Measurements from ENCODE around the gene SORCS2. TPM values are rescaled to one million over a fixed set of nuclear protein-coding genes. Genes with fewer than 3 reads are reported as not detected.
"Not testable (repeated sequence)": the region's sequence is repeated elsewhere in the genome, so short reads cannot be mapped to it uniquely, and the experiment has no call there.

SORCS2 gene
- total RNA-seq, 6 experiments from 2014 or later: 0.18 to 6.2 (median 3.1) TPM

DNA sequence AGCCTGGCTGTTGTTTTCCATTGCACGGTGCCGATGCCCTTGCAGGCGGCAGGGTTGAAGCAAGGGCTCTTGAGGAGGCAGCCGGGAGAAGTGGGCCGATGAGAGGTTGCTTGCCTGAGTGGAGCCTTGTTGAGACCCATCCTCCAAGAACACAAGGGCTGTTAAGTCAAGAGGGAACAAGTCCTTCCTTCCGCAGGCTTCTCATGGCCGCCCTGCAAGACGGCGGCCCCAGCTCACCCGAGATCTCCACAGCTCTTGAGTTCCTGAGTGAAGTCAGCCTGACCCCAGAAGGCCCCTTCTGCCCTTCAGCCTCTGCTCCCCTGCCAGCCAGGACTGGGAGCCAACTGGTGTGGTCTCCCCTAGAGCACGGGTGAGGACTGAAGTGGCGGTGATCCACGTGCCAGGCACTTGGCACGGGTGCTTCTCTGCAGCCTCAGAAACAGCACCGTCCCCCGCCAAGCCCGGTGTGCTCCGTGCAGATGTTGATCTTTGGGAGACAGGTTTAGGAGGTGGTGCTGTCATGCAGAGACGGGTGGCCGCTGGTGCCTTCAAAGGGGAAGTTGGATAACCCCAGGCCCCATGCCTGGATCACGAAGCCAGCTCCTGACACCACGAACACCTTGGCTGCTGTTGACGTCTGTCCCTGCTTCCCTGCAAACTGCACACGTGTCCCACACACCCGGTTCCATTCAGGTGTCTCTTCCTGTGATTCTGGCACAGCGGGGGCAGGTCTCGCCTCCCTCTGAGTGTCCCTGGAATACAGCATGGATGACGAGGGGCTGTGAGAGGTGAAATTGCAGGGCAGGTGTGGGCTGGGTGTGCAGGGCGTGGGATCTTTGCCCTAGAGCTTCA lies 406.8 kb downstream of the SORCS2 start:
- no peak overlapping the region for H3K27ac ChIP-seq
- ATAC-seq: peak in 2 of 4 donors; percentile 52 to 73
- 97% methylated on average over 4 of the region's 29 CpGs for WGBS (ENCODE audit: insufficient coverage, low coverage, low lambda C conversion rate, missing lambda C conversion rate)
- no peaks in the 10 kb centered on the region for H3K4me1 ChIP-seq
- no peak overlapping the region for H3K4me3 ChIP-seq
- intact Hi-C loops (cut with DNase I): no loop called here
- H3K36me3 ChIP-seq: no peaks in the 10 kb centered on the region
- H3K9me3 ChIP-seq: no peaks in the 10 kb centered on the region
- H3K27me3 ChIP-seq: no peaks in the 10 kb centered on the region
- no peak for DNase-seq
- no peak for TF ChIP-seq POLR2A (IDR thresholded peaks at IDR 0.05)
- TF ChIP-seq, protein P1, sequence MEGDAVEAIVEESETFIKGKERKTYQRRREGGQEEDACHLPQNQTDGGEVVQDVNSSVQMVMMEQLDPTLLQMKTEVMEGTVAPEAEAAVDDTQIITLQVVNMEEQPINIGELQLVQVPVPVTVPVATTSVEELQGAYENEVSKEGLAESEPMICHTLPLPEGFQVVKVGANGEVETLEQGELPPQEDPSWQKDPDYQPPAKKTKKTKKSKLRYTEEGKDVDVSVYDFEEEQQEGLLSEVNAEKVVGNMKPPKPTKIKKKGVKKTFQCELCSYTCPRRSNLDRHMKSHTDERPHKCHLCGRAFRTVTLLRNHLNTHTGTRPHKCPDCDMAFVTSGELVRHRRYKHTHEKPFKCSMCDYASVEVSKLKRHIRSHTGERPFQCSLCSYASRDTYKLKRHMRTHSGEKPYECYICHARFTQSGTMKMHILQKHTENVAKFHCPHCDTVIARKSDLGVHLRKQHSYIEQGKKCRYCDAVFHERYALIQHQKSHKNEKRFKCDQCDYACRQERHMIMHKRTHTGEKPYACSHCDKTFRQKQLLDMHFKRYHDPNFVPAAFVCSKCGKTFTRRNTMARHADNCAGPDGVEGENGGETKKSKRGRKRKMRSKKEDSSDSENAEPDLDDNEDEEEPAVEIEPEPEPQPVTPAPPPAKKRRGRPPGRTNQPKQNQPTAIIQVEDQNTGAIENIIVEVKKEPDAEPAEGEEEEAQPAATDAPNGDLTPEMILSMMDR (IDR thresholded peaks at IDR 0.05): no peak

DNA sequence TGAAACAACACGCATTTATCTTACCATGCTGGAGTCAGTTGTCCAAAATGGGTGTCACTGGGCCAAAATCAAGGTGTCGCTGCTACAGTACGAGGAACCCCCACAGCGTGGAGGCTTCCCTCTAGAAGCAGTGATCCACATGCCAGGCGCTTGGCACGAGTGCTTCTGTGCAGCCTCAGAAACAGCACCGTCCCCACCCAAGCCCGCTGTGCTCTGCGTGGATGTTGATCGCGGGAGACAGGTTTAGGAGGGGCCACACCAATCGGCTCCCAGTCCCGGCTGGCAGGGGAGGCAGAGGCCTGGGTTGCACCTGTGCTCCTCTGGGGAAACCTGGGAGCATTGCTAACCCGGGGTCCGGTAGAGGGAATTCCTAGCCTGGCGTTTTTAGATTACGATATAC lies 407.9 kb downstream of the SORCS2 start:
- Histone ChIP-seq H3K4me1 (no peaks in the 10 kb centered on the region), H3K9me3 (no peaks in the 10 kb centered on the region), H3K4me3 (no peak overlapping the region), H3K36me3 (no peaks in the 10 kb centered on the region), H3K27me3 (no peaks in the 10 kb centered on the region), H3K27ac (no peak overlapping the region)
- no peak for ATAC-seq
- intact Hi-C loops (cut with DNase I): no loop called here
- 84% methylated on average over 3 of the region's 17 CpGs for whole genome bisulfite sequencing (ENCODE audit: insufficient coverage, low coverage, low lambda C conversion rate, missing lambda C conversion rate)
- TF ChIP-seq, protein P1 (IDR thresholded peaks at IDR 0.05): no peak
- TF ChIP-seq POLR2A (IDR thresholded peaks at IDR 0.05): no peak
- DNase-seq: no peak

DNA sequence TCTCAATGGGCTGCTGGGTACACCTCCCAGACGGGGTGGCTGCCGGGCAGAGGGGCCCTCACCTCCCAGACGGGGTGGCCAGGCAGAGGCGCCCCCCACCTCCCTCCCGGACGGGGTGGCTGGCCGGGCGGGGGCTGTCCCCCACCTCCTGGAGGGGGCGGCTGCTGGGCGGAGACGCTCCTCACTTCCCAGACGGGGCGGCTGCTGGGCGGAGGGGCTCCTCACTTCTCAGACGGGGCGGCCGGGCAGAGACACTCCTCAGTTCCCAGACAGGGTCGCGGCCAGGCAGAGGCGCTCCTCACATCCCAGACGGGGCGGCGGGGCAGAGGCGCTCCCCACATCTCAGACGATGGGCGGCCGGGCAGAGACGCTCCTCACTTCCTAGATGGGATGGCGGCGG lies 409.8 kb downstream of the SORCS2 start:
- DNase-seq; H3K36me3 ChIP-seq; H3K27ac ChIP-seq; H3K4me3 ChIP-seq; H3K4me1 ChIP-seq; ATAC-seq; H3K9me3 ChIP-seq; H3K27me3 ChIP-seq; intact Hi-C loops (cut with DNase I): not testable (repeated sequence)
- WGBS (ENCODE audit: insufficient coverage, low coverage, low lambda C conversion rate, missing lambda C conversion rate): 100% methylated on average over 3 of the region's 30 CpGs

DNA sequence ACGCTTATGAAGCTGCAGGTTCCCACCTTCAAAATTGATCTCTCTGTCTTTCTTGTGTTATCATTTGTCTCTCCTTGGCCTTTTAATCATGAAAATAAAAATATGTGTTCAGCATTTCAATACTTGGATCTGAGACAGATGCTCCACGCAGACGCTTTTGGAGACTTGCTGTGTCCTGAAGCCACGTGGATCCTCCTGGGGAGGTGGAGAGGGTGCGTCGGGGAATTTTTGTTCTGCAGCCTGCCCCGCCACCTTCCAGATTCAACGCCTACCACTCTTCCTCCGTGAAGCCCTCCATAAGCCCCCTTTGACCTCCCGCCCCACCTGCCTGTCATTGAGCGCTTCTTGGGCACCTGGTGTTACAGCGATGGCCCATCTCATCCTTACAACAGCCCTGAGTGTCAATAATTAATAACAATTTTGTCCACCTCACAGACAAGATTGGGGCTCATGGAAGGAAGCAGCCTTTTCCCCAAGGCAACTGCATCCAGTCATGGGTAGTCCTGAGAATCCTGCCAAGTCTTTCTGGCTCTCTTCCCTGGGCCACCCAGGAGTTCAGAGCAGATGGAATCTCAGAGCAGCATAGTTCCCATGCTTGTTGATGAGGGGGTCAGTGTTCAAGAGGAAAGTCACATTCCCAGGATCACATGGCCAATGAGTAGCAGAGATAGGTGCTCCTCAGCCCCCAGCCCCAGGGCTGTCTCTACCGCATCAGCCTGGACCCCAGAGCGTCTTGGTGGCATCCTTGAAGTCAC lies 415.0 kb downstream of the SORCS2 start:
- no peaks in the 10 kb centered on the region for H3K4me1 ChIP-seq
- H3K27me3 ChIP-seq: no peaks in the 10 kb centered on the region
- TF ChIP-seq, protein P1 (IDR thresholded peaks at IDR 0.05): no peak
- no peak for TF ChIP-seq POLR2A (IDR thresholded peaks at IDR 0.05)
- no peak overlapping the region for H3K4me3 ChIP-seq
- 82% methylated on average over 12 of the region's 14 CpGs for WGBS (ENCODE audit: insufficient coverage, low coverage, low lambda C conversion rate, missing lambda C conversion rate)
- no peak for DNase-seq
- no peaks in the 10 kb centered on the region for H3K9me3 ChIP-seq
- intact Hi-C loops (cut with DNase I): no loop called here
- ATAC-seq: no peak
- no peak overlapping the region for H3K27ac ChIP-seq
- no peaks in the 10 kb centered on the region for H3K36me3 ChIP-seq

DNA sequence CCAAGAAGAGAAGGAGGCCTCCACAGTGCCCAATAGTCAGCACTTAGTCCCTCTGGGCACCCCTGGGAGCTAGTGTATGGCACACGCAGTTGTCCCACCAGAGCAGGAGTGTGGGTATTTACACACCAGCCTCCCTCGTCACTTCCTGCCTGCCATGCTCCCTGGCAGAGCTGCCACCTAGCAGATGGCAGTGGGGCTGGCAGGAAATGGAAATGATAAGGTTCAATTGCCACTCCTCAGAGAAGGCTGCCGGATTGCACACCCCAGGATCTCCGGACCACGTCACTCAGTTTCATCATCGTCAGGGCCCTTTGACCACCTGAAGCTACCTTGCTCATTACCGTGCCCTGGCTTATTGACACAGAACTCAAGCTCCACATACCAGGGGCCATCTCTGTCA lies 415.7 kb downstream of the SORCS2 start:
- Histone ChIP-seq H3K36me3 (no peaks in the 10 kb centered on the region), H3K27me3 (no peaks in the 10 kb centered on the region), H3K9me3 (no peaks in the 10 kb centered on the region), H3K4me3 (no peak overlapping the region), H3K27ac (no peak overlapping the region), H3K4me1 (no peaks in the 10 kb centered on the region)
- ATAC-seq (peak in 3 of 4 donors; percentile 38 to 84 (median 80)), DNase-seq (no peak)
- TF ChIP-seq, protein P1 (IDR thresholded peaks at IDR 0.05): no peak
- TF ChIP-seq POLR2A (IDR thresholded peaks at IDR 0.05): peak; percentile 43
- WGBS (ENCODE audit: insufficient coverage, low coverage, low lambda C conversion rate, missing lambda C conversion rate): 26% methylated on average over 6 of the region's 7 CpGs
- intact Hi-C loops (cut with DNase I): no loop called here

All from right lobe of liver (tissue), 6 donors.